HUES6 (cell line): ENCODE measurements around the gene NUP210.
"Not testable (repeated sequence)": the region's sequence is repeated elsewhere in the genome, so short reads cannot be mapped to it uniquely, and the experiment has no call there.

Source experiments
- H3K27ac ChIP-seq: 2 replicates; pipeline ENCODE4 v1.7.0; 2013; ENCODE audit warnings: low read depth, mild to moderate bottlenecking, low read length, inconsistent platforms
- H3K27me3 ChIP-seq: 2 replicates; pipeline ENCODE4 v1.6.1; 2013; ENCODE audit warnings: low read length; ENCODE audit not compliant: control insufficient read depth, insufficient read depth
- H3K36me3 ChIP-seq: 2 replicates; pipeline ENCODE4 v1.6.1; 2013; ENCODE audit warnings: low read length; ENCODE audit not compliant: control insufficient read depth, insufficient read depth
- H3K4me1 ChIP-seq: 2 replicates; pipeline ENCODE4 v1.6.1; 2013; ENCODE audit warnings: low read length; ENCODE audit not compliant: control insufficient read depth, insufficient read depth
- H3K4me3 ChIP-seq: 2 replicates; pipeline ENCODE4 v1.5.1; 2013; ENCODE audit warnings: low read depth, low read length
- H3K9ac ChIP-seq: one replicate; pipeline ENCODE4 v1.6.1; 2013; ENCODE audit warnings: mild to moderate bottlenecking, low read length
- H3K9me3 ChIP-seq: 2 replicates; pipeline ENCODE4 v1.6.1; 2013; ENCODE audit warnings: low read depth, low read length; ENCODE audit not compliant: control insufficient read depth, insufficient read depth

NUP210 gene

GRCh38 chr3:13385373-13385965, 34.7 kb downstream of the NUP210 start:
- H3K9ac ChIP-seq, result no peak overlapping the region
- H3K27ac ChIP-seq, result no peak overlapping the region
- peaks cover 62% of the 10 kb centered on the region for H3K36me3 ChIP-seq
- H3K4me3 ChIP-seq, result no peak overlapping the region
- no peaks in the 10 kb centered on the region for H3K4me1 ChIP-seq
- no peaks in the 10 kb centered on the region for H3K9me3 ChIP-seq
- no peaks in the 10 kb centered on the region for H3K27me3 ChIP-seq

GRCh38 chr3:13380971-13381370, 39.2 kb downstream of the NUP210 start:
- H3K4me1 ChIP-seq, result no peaks in the 10 kb centered on the region; the same call in 1 of the 2 replicates
- no peak overlapping the region for H3K9ac ChIP-seq
- no peaks in the 10 kb centered on the region for H3K27me3 ChIP-seq
- no peaks in the 10 kb centered on the region for H3K9me3 ChIP-seq
- H3K27ac ChIP-seq, result no peak overlapping the region
- H3K4me3 ChIP-seq, result no peak overlapping the region
- peaks cover 51% of the 10 kb centered on the region for H3K36me3 ChIP-seq

GRCh38 chr3:13379201-13379830, 40.8 kb downstream of the NUP210 start:
- H3K36me3 ChIP-seq, result peaks cover 46% of the 10 kb centered on the region
- no peak overlapping the region for H3K4me3 ChIP-seq
- no peaks in the 10 kb centered on the region for H3K9me3 ChIP-seq
- no peak overlapping the region for H3K27ac ChIP-seq
- no peaks in the 10 kb centered on the region; the same call in 1 of the 2 replicates for H3K4me1 ChIP-seq
- no peaks in the 10 kb centered on the region for H3K27me3 ChIP-seq
- H3K9ac ChIP-seq, result no peak overlapping the region

DNA sequence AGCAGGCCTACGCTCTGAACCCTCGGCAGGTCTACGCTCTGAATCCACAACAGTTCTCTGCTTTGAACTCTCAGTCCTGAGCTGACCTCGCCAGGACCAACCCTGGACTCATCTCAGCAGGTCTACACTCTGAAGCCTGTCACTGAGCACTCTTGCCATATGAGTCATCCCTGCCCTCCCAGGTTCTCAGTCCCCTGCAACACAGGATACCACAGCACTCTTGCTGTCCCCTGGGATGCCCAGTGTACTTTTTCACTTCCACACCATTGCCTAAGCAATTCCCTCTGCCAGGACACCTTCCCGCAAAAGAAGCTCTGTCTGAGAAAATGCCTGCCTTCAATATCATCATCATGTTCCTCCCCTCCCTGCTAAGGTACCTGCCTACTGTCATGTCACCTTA, 42.0 kb downstream of the NUP210 start:
- Histone ChIP-seq H3K27ac (no peak overlapping the region), H3K36me3 (peaks cover 56% of the 10 kb centered on the region), H3K4me1 (no peaks in the 10 kb centered on the region; the same call in 1 of the 2 replicates), H3K9me3 (no peaks in the 10 kb centered on the region), H3K4me3 (no peak overlapping the region), H3K9ac (no peak overlapping the region), H3K27me3 (no peaks in the 10 kb centered on the region)

- not testable (repeated sequence) for H3K27me3 ChIP-seq, H3K9ac ChIP-seq, H3K27ac ChIP-seq, H3K4me3 ChIP-seq, H3K4me1 ChIP-seq, H3K9me3 ChIP-seq
- peaks cover 58% of the 10 kb centered on the region for H3K36me3 ChIP-seq
Observed at GRCh38 chr3:13377741-13378140, 42.4 kb downstream of the NUP210 start.

DNA sequence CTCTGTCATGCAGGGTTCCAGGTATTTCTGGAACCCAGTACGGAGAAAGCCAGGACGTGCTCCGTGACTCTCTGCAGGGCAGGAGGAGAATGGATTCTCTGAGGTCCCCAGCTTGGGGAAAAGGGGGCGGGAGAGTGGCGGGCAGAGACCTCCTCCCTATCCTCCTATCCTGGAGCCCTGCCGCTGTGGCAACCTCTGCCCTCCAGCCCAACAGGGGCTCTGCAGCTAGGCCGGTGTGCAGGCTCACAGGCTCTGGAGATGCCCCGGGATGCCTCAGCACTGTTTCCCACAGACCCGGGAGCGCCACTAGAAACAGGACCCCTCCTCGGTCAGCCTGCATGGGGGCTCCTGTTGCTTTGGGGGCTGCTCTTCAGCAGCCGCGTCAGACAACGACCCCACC, 43.1 kb downstream of the NUP210 start:
- peaks cover 63% of the 10 kb centered on the region for H3K36me3 ChIP-seq
- no peak overlapping the region for H3K9ac ChIP-seq
- no peaks in the 10 kb centered on the region; the same call in 1 of the 2 replicates for H3K4me1 ChIP-seq
- no peak overlapping the region for H3K4me3 ChIP-seq
- H3K27me3 ChIP-seq, result no peaks in the 10 kb centered on the region
- H3K27ac ChIP-seq, result no peak overlapping the region
- no peaks in the 10 kb centered on the region for H3K9me3 ChIP-seq

- H3K27me3 ChIP-seq, result no peaks in the 10 kb centered on the region
- no peaks in the 10 kb centered on the region; the same call in 1 of the 2 replicates for H3K4me1 ChIP-seq
- no peak overlapping the region for H3K27ac ChIP-seq
- H3K4me3 ChIP-seq, result no peak overlapping the region
- no peaks in the 10 kb centered on the region for H3K9me3 ChIP-seq
- peaks cover 73% of the 10 kb centered on the region for H3K36me3 ChIP-seq
- no peak overlapping the region for H3K9ac ChIP-seq
Observed at GRCh38 chr3:13376091-13376490, 44.0 kb downstream of the NUP210 start.

- Histone ChIP-seq H3K27me3 (no peaks in the 10 kb centered on the region), H3K9ac (no peak overlapping the region), H3K4me1 (no peaks in the 10 kb centered on the region; the same call in 1 of the 2 replicates), H3K4me3 (no peak overlapping the region), H3K36me3 (peaks cover 78% of the 10 kb centered on the region), H3K9me3 (no peaks in the 10 kb centered on the region), H3K27ac (no peak overlapping the region)
Observed at GRCh38 chr3:13375464-13375863, 44.7 kb downstream of the NUP210 start.

DNA sequence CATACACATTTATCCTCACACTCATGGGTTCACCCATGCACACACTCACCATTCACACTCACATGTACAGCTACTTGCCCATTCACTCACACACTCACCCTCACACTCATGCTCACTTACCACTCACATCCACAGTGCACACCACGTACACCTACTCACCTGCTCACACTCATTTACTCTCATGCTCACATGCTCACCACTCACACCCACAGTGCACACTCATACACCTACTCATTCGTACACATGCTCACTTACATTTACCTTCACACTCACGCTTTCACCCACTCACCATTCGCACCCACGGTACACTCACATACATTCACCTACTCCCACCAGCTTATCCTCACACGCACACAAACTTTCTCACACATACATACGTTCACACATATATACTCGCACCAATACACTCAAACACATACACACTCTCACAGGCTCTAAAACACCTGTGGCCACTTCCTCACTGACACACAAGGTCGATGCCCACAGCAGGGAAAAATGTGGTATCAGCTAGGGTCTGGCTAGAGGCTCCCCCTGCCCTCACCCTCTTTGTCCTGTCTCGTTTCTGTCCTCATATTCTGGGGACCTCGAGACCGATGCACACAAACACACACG, 46.0 kb downstream of the NUP210 start:
- Histone ChIP-seq H3K4me3 (no peak overlapping the region), H3K36me3 (peaks cover 76% of the 10 kb centered on the region), H3K27ac (no peak overlapping the region), H3K4me1 (no peaks in the 10 kb centered on the region; the same call in 1 of the 2 replicates), H3K27me3 (no peaks in the 10 kb centered on the region), H3K9ac (no peak overlapping the region), H3K9me3 (no peaks in the 10 kb centered on the region)

DNA sequence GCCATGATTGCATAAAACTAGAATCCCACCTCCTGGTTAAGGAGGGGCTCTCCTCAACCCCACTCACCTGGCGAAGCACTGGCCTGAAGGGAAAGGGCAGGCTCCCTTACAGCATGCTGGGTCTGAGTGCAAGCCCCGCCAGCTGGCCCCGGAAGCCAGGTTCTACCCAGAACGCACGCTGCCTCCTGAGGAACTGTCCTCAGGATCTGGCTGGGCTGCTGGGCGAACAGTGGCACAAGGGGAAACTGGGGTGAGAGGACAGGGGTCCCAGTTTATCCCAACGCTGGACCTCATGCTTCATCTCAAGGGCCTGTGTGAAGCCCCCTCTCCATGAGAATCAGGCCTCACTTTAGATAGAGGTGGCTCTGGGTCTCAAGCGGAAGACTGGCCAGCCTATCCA, 47.5 kb downstream of the NUP210 start:
- H3K9me3 ChIP-seq, result no peaks in the 10 kb centered on the region; the same call in 1 of the 2 replicates
- no peak overlapping the region for H3K4me3 ChIP-seq
- no peaks in the 10 kb centered on the region for H3K27me3 ChIP-seq
- H3K27ac ChIP-seq, result no peak overlapping the region
- peaks cover 71% of the 10 kb centered on the region for H3K36me3 ChIP-seq
- H3K9ac ChIP-seq, result no peak overlapping the region
- H3K4me1 ChIP-seq, result no peaks in the 10 kb centered on the region

DNA sequence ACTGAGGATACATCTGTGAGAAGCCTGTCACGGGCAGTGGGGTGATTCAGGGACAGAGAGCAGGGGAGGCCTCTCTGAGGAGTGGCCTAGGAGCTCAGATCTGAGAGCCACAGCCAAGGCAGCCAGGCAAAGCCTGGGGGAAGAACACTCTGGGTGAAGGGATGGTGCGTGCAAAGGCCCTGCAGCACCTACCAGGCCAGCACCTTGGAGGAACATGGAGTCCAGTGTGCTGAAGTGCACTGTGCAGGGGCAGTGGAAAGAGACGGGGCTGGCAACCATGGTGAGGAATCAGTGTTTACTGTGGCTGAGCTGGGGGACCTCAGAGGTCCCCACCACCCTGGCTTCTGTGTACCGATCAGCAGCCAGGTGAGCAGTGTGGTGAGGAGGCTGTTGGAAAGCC, 48.0 kb downstream of the NUP210 start:
- Histone ChIP-seq H3K27me3 (no peaks in the 10 kb centered on the region), H3K4me3 (no peak overlapping the region), H3K9ac (no peak overlapping the region), H3K4me1 (no peaks in the 10 kb centered on the region), H3K36me3 (peaks cover 69% of the 10 kb centered on the region), H3K9me3 (no peaks in the 10 kb centered on the region; the same call in 1 of the 2 replicates), H3K27ac (no peak overlapping the region)
